G401 (cell line): ENCODE data around the gene THBS2. TPM values are rescaled to one million over a fixed set of nuclear protein-coding genes. Genes with fewer than 3 reads are reported as not detected.

Experiments
- DNase-seq: peaks from one replicate; pipeline ENCODE4 v3.0.0-alpha.2; 2015; ENCODE audit warnings: low spot score
- in situ Hi-C: cut with HindIII; loops from 2 replicates; pipeline ENCODE4 v1.10.0; 2016; ENCODE audit warnings: low sequenced_read_pairs, mixed read lengths
- total RNA-seq: library from RNA; depleted of rRNA; stranded (reverse); fragments of >200 nt; shearing (Covaris generic); gene quantifications from 2 replicates; pipeline ENCODE4 v1.2.3, GENCODE V29; 2014

THBS2 gene
- total RNA-seq, 1 experiment from 2014 or later = 0.14 TPM

DNA sequence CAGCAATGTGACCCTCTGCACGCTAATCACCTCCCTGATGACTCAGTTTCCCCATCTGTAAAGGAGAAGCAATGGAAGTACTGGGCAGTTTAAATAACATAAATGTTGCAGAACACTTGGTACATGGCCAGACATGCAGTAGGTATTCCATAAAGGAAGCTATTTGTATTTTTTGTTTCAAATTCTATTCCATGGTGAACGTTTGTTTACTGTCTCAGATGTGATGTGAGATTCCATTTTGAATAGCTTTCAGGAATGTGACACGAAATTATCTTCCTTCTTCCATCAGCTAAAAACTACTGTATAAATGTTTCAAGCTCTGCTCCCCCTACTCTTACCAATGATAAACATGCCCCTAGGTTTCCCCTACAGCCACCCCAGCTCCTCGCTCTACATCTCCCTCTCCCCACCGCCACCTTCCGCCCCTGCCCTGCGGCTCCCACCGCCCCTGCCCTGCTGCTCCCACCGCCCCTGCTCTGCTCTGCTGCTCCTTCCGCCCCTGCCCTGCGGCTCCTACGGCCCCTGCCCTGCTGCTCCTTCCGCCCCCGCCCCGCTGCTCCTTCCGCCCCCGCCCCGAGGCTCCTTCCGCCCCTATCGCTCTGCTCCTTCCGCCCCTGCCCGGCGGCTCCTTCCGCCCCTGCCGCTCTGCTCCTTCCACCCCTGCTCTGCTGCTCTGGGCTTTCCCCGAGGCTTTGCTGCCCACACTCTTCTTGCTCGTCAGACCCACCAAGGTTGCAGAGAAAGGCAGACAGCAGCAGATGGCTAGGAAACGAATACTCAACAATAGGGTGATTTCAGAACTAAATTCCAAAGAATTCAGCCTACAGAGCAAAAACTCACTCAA lies 78.9 kb downstream of the THBS2 start:
- in situ Hi-C loops = no loop called here

DNA sequence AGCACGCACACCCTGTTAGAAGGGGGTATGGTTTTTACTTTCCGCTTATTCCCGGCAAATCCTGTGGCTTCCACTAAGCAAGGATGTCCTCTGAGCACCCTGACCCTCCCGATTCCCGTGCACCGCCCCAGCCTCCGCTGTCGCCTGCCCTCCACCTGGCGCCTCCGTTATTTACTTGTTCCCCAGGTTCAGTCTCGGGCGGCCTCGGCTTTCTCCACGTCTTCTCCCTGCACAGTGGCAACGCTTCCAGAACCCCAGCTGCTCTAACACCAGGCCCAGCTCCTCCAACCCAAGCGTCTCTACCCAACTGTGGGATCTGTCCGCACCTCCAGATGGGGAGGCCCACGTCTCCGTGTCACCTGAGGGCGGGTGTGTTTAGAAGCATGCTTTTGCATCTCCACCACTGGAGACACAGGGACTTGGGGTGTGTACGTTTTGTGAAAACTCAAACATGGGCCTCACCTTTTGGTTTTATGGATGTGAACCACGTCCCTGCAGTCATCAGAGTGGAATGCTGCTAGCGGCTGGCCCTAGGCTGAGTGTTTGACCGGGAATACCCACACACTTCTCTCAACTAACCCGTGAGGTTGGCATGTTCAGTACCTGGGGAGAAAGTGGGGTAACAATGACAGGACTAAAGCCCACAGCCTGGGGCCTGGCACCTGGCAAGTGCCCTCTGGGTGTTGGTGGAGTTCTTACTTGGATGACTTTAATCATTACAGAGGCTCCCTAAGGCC lies 79.9 kb downstream of the THBS2 start:
- in situ Hi-C loops = no loop called here
- no peak for DNase-seq

More for the DNA sequence above, 78.9 kb downstream of the THBS2 start:
- no peak for DNase-seq

GRCh38 chr6:169172946-169173345 lies 80.7 kb downstream of the THBS2 start:
- in situ Hi-C loops = no loop called here
- no peak for DNase-seq

DNA sequence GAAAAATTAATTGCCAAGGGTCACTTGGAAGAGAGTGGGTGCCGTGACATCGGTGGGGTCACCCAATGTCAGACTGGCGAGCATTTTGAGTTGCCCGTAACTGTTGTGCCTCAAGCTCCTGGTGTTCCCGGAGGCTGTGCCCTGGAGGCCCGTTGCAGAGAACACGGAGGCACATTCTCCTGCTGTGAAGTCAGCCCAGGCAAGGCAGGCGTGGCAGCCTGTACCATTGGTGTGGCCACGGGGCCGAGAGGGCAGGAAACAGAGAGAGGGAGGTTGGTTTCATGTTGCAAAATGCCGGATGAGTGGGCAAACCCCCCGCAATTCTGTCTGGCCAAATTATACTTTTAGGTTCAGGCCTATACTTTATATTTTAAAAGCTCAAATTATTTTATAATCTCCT lies 81.2 kb downstream of the THBS2 start:
- DNase-seq = no peak
- in situ Hi-C loops = no loop called here

DNA sequence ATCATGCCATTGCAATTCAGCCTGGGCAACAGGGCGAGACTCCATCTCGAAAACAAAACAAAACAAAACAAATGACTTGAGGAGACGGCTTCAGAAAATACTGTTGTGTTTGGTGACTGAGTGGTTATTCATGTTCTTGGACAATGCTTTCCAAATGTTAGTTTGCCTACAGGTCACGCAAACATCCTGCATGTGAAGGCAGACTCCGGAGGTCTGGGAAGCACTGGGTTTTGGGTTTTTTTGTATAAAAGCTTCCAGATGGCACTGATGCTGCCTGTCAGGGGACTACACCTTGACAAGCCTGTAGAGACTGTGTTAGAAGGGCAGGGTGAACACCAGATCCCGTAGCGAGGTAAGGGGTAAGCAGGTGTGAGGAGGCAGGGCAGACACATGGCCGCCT lies 81.7 kb downstream of the THBS2 start:
- in situ Hi-C loops = no loop called here
- DNase-seq = no peak

DNA sequence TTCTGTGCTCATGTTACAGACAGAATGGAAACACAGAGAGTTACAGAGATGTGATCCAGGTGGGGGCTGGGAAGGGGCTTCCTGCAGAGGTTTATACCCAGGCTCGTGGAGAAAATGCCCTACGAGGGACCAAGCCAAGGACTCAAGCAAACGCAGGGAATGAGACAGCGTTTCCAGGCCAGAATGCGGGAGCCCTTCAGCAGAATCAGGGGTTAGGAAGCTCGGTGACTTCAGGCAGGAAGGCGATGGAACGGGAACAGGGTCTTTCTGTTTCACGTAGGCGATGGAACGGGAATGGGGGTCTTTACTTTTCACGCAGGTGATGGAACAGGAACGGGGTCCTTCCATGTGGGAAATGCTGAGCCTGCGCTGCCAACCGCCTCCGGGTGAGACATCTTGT lies 82.6 kb downstream of the THBS2 start:
- in situ Hi-C loops = no loop called here

GRCh38 chr6:169170583-169170955 lies 83.1 kb downstream of the THBS2 start:
- DNase-seq = no peak
- in situ Hi-C loops = no loop called here

More for the DNA sequence above, 82.6 kb downstream of the THBS2 start:
- DNase-seq = no peak

DNA sequence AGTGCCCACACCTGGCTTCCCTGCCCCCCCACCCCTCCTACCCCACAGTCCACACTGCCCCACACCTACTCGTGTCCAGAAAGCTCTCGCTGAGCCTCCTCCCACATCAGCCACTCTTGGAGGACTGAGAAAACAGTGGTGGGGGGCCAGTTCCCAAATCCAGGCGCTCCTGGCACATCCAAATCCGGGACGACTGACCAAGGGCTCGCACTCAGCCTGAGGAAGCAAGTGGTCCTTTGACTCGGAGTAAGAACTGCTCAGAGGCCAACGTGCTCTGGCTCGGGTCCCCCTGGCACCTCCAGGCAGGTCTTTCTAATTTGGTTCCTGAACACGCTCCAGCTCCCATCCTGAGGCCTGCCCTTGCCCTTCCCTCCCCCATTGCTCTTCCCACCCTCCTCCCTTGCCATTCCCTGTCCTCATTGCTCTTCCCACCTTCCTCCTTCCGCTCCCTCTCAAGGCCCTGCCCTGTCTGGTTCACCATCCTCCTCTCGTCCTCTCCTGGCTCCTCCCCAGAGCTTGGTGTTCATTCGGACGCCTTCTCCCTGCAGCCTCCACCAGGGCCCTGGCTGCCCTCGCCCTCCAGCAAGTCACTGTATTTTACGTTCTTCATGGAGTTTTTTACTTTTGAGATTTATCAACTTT lies 83.6 kb downstream of the THBS2 start:
- no peak for DNase-seq
- in situ Hi-C loops = no loop called here

- no peak for DNase-seq
These were observed 84.3 kb downstream of the THBS2 start for GRCh38 chr6:169169375-169169774.

GRCh38 chr6:169168706-169169105 lies 84.9 kb downstream of the THBS2 start:
- DNase-seq = no peak
- in situ Hi-C loops = no loop called here

More at GRCh38 chr6:169169375-169169774, 84.3 kb downstream of the THBS2 start:
- in situ Hi-C loops = no loop called here

GRCh38 chr6:169168302-169168630 lies 85.4 kb downstream of the THBS2 start:
- in situ Hi-C loops = no loop called here
- no peak for DNase-seq

GRCh38 chr6:169167581-169168301 lies 85.9 kb downstream of the THBS2 start:
- no peak for DNase-seq
- in situ Hi-C loops = no loop called here

- DNase-seq = no peak
- in situ Hi-C loops = no loop called here
These were observed 86.6 kb downstream of the THBS2 start for GRCh38 chr6:169166896-169167580.
